Fibroblast of pulmonary artery (primary cell): ENCODE measurements around the gene SORBS2.

Experiments
- DNase-seq: peaks from one replicate; pipeline ENCODE4 v3.0.0-alpha.2; 2010; ENCODE audit warnings: low read depth
- H3K4me3 ChIP-seq: replicated peaks from 2 replicates; pipeline ENCODE4 v1.5.1; 2011; ENCODE audit warnings: low read depth, mild to moderate bottlenecking, control low read depth, low read length, moderate library complexity
- TF ChIP-seq, protein P1 (sequence below): IDR thresholded peaks from 2 replicates; pipeline ENCODE4 v1.5.1; 2011; ENCODE audit warnings: mild to moderate bottlenecking, control low read depth, low read length, inconsistent platforms; ENCODE audit errors: missing control alignments

SORBS2 gene

DNA sequence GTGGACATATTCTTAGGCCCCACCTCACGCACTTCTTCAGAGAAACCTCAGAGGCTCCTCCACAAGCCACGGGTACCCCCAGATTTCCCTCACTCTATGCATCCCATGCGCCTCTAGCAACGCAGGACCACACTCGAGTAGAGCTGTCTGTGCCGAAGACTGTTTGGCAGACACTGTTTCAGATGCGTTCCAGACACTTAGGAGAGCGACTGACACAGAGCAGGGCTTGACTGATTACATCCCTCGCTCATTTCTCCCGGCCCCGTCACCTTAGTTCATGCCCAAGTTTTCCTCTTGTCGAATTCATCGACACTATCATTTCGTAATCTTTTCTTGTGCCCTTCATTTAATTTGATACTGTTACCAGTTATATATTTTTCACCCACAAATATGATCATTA is 15.0 kb downstream of the SORBS2 start:
- TF ChIP-seq, protein P1, sequence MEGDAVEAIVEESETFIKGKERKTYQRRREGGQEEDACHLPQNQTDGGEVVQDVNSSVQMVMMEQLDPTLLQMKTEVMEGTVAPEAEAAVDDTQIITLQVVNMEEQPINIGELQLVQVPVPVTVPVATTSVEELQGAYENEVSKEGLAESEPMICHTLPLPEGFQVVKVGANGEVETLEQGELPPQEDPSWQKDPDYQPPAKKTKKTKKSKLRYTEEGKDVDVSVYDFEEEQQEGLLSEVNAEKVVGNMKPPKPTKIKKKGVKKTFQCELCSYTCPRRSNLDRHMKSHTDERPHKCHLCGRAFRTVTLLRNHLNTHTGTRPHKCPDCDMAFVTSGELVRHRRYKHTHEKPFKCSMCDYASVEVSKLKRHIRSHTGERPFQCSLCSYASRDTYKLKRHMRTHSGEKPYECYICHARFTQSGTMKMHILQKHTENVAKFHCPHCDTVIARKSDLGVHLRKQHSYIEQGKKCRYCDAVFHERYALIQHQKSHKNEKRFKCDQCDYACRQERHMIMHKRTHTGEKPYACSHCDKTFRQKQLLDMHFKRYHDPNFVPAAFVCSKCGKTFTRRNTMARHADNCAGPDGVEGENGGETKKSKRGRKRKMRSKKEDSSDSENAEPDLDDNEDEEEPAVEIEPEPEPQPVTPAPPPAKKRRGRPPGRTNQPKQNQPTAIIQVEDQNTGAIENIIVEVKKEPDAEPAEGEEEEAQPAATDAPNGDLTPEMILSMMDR, result no peak
- no peak for DNase-seq
- H3K4me3 ChIP-seq, result no peak overlapping the region

DNA sequence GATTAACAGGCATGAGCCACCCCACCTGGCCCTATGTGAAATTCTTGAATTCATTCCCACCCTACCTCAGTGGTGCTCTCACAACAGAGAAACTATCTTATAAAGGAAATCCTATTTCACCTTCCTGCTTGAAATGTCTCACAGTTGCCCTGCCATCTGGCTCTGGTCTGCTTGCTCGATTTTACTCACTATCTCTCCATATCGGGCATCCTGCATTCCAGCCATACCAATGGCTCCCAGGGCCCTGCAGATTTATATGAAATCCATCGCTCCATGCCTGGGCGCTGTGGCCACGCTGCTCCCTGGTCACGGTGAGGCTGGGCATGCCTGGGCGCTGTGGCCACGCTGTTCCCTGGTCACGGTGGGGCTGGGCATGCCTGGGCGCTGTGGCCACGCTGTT is 15.8 kb downstream of the SORBS2 start:
- no peak overlapping the region for H3K4me3 ChIP-seq
- TF ChIP-seq, protein P1, result no peak
- peak; percentile 37 for DNase-seq

DNA sequence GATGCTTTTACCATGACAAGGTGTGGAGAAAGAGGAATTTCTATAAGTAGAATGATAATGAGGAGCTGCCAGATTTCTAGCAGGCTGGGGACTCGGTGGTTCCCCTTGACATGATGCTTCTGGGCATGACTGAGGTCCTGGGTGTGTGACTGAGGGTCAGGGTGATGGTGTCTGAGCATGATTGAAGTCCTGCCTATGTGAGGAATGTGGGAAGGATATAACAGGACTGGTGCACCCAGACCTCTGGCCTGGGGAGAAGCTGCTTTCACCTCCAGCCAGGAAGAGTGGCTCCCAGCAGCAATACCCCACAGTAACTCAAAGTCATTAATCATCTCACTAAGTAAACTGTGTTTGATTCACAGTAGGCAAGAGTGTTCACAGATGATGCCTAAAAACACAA is 17.4 kb downstream of the SORBS2 start:
- TF ChIP-seq, protein P1, result no peak
- DNase-seq, result no peak
- no peak overlapping the region for H3K4me3 ChIP-seq

DNA sequence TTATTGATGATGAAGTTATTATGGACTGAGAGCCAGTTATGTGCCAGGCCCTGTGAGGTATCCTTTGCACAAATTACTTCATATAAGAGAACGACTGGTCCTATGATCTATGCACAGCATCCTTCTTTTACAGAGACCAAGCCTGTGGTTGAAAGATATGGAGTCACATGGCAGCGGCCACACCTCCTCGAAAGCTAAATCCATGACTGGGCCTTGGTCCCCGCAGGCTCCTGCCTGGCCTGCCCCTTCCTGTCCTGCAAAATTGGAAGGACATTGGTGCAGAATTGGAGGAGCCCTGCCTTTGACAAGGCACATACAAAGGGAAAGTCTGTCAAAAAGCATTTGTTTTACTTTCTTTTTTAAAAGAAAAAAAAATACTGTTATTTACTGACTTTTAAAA is 18.3 kb downstream of the SORBS2 start:
- TF ChIP-seq, protein P1, result no peak
- H3K4me3 ChIP-seq, result no peak overlapping the region

DNA sequence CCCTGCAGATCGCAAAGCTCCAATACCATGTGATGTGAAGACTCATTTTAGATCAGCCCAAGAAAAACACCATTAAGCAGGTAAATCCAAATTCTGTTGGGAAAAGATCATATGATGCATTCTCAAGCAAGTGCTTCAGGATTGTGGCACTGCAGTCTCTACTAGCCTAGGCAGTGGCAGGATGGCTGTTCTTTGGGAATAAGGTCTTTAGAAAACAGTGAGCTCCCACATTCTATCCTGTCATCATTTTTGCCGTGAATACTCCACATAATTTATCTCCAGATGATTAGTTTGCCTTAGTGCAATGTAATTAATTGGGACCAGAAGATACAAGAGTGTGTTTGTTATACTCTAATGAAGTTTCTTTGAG is 18.9 kb downstream of the SORBS2 start:
- no peak for DNase-seq
- TF ChIP-seq, protein P1, result no peak
- H3K4me3 ChIP-seq, result no peak overlapping the region

More for the DNA sequence above, 18.3 kb downstream of the SORBS2 start:
- DNase-seq, result no peak

DNA sequence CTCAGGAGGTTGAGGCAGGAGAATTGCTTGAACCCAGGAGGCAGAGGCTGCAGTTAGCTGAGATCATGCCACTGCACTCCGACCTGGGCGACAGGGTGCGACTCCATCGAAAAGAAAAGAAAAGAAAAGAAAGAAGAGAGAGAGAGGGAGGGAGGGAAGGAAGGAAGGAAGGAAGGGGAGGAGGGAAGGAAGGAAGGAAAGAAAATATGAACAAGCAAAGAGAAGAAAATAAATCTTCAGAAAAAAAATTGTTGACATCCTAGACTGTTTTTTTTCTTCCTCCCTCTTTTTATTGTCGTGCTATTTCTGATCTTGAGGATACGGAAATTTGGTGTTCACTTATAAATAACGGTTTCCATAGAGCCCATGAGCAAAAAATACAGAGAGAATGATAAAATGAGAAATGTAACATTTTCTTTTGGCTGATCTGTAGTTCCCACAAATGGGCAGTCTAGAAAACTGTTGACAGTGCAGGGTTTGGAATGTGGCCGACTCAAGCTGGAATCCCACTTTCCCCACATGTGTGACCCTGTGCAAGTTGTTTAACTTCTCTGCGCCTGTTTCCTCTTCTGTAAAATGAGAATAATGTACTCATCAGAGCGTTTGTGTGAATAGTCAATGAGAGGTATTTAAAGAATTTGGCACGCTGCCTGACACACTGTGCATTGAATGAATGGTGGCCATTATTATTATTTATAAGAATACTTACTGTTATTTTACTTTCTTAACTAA is 19.4 kb downstream of the SORBS2 start:
- peak; percentile 92 for DNase-seq
- TF ChIP-seq, protein P1, result no peak

More for the DNA sequence above, 19.4 kb downstream of the SORBS2 start:
- H3K4me3 ChIP-seq, result no peak overlapping the region
